Mucosa of descending colon (tissue), 3 donors: ENCODE data around the gene OR13J1. TPM values are rescaled to one million over a fixed set of nuclear protein-coding genes. Genes with fewer than 3 reads are reported as not detected.
A peak's percentile ranks its signal among the peaks of the same experiment; 100 is the strongest.

Experiments
- ATAC-seq: fragments of 200-7000 bp; cut with Tn5 transposase; one replicate; pipeline ENCODE4 v1.9.1; 2020; ENCODE audit warnings: mild to moderate bottlenecking, moderate library complexity
- DNase-seq, 3 donors: peaks; one replicate each; pipeline ENCODE4 v3.0.0-alpha.2; 2020
- H3K36me3 ChIP-seq: fragments of 200-600 bp; one replicate; pipeline ENCODE4 v1.8.0; 2021; ENCODE audit warnings: low read depth, mild to moderate bottlenecking
- H3K4me1 ChIP-seq: fragments of 200-600 bp; one replicate; pipeline ENCODE4 v1.8.0; 2021; ENCODE audit warnings: low read depth, mild to moderate bottlenecking
- H3K4me3 ChIP-seq: fragments of 200-600 bp; one replicate; pipeline ENCODE4 v1.8.0; 2021; ENCODE audit warnings: mild to moderate bottlenecking
- H3K9me3 ChIP-seq: fragments of 200-600 bp; one replicate; pipeline ENCODE4 v1.8.0; 2021; ENCODE audit warnings: mild to moderate bottlenecking
- CTCF ChIP-seq: fragments of 200-600 bp; IDR thresholded peaks from one replicate; pipeline ENCODE4 v1.8.0; 2022; ENCODE audit warnings: antibody characterized with exemption, mild to moderate bottlenecking
- intact Hi-C, 2 donors: fragments of 100-400 bp; cut with DNase I in 1 of 2; cut with micrococcal nuclease in 1 of 2; formaldehyde crosslinking; loops; one replicate each; pipeline versions ENCODE4 v1.11.0 to v1.11.1; 2022; cut with DNase I, micrococcal nuclease
- total RNA-seq, 3 donors: library from RNA; stranded (reverse); fragmentation: NEBNext Ultra II Directional in 2 of 3; extraction: Animal tissue kit (Norgen Biotek cat#: 25700) in 2 of 3; gene quantifications; one replicate each; pipeline versions ENCODE4 v1.2.1 to v1.2.4, GENCODE V29; 2021 to 2023
- donor health status: DM: no; HTN: no; CAD: no; lungs with moderate emphysema.
- donor health status: DM: no; HTN: no; CAD: no.
- donor health status: DM: no; HTN: yes; CAD: no.

OR13J1 gene
- total RNA-seq, 3 donors from 2014 or later: not detected

- Histone ChIP-seq H3K4me3 (no peak overlapping the region), H3K9me3 (no peaks in the 10 kb centered on the region), H3K36me3 (no peaks in the 10 kb centered on the region), H3K4me1 (peaks cover 61% of the 10 kb centered on the region)
- TF ChIP-seq CTCF: no peak
- DNase-seq (peak in 1 of 3 donors; percentile 57), ATAC-seq (no peak)
- intact Hi-C loops: loop anchor here in 1 of 2 donors (5.0 kb wide), 1 partner anchor 37 kb away; no protein-coding TSS in a partner anchor
Measured at GRCh38 chr9:35909687-35910612, 39.7 kb upstream of the OR13J1 start.

- TF ChIP-seq CTCF: no peak
- ATAC-seq: no peak
- no peak for DNase-seq
- Histone ChIP-seq H3K9me3 (no peaks in the 10 kb centered on the region), H3K36me3 (no peaks in the 10 kb centered on the region), H3K4me1 (peaks cover 65% of the 10 kb centered on the region), H3K4me3 (no peak within 1 kb of the TSS)
- intact Hi-C loops: loop anchor here in 1 of 2 donors (5.0 kb wide), 1 partner anchor 38 kb away; no protein-coding TSS in a partner anchor
Measured at GRCh38 chr9:35909274-35909673, 39.1 kb upstream of the OR13J1 start, which contains the start of gene SPAAR. TSS of gene SPAAR (plus strand) at chr9:35909490. CDS start at chr9:35910464, 974 bp downstream.

GRCh38 chr9:35908504-35909125, 38.4 kb upstream of the OR13J1 start:
- Histone ChIP-seq H3K9me3 (no peaks in the 10 kb centered on the region), H3K4me1 (peaks cover 68% of the 10 kb centered on the region), H3K36me3 (no peaks in the 10 kb centered on the region), H3K4me3 (no peak overlapping the region)
- intact Hi-C loops: loop anchor here in 1 of 2 donors (5.0 kb wide), 1 partner anchor 39 kb away; no protein-coding TSS in a partner anchor
- TF ChIP-seq CTCF: no peak
- DNase-seq (peak in 1 of 3 donors; percentile 26), ATAC-seq (no peak)

- ATAC-seq: peak; percentile 41
- H3K4me1 ChIP-seq: peaks cover 68% of the 10 kb centered on the region
- intact Hi-C loops: loop anchor here in 1 of 2 donors (5.0 kb wide), 1 partner anchor 39 kb away; no protein-coding TSS in a partner anchor
- H3K9me3 ChIP-seq: no peaks in the 10 kb centered on the region
- H3K4me3 ChIP-seq: no peak overlapping the region
- no peak for TF ChIP-seq CTCF
- no peaks in the 10 kb centered on the region for H3K36me3 ChIP-seq
- peak; percentile 82 to 83 (median 83) for DNase-seq
Measured at GRCh38 chr9:35907711-35908503, 37.7 kb upstream of the OR13J1 start.
